Measurements from ENCODE around the gene FBF1.
A peak's percentile ranks its signal among the peaks of the same experiment; 100 is the strongest.

Gene FBF1

GRCh38 chr17:75917141-75917916 lies 23.5 kb downstream of the FBF1 start:
- no peak for DNase-seq (ENCODE audit: low read depth)

GRCh38 chr17:75915268-75915667 lies 25.6 kb downstream of the FBF1 start:
- no peak for DNase-seq (ENCODE audit: low read depth)

- DNase-seq (ENCODE audit: low read depth), result no peak
Measured at GRCh38 chr17:75914643-75915267, 26.1 kb downstream of the FBF1 start.

- no peak for DNase-seq (ENCODE audit: low read depth)
Measured at GRCh38 chr17:75913537-75914210, 27.2 kb downstream of the FBF1 start.

- no peak for DNase-seq (ENCODE audit: low read depth)
Measured at GRCh38 chr17:75910699-75911098, 30.1 kb downstream of the FBF1 start.

GRCh38 chr17:75909812-75910274 lies 31.0 kb downstream of the FBF1 start:
- peak; percentile 51 for DNase-seq (ENCODE audit: low read depth)

GRCh38 chr17:75909051-75909811 lies 31.6 kb downstream of the FBF1 start:
- DNase-seq (ENCODE audit: low read depth), result no peak

- no peak for DNase-seq (ENCODE audit: low read depth)
Measured at GRCh38 chr17:75908201-75908600, 32.6 kb downstream of the FBF1 start.

- no peak for DNase-seq (ENCODE audit: low read depth)
Measured at GRCh38 chr17:75906143-75906884, 34.5 kb downstream of the FBF1 start.

- DNase-seq (ENCODE audit: low read depth), result peak; percentile 93
Measured at GRCh38 chr17:75904749-75905521, 35.9 kb downstream of the FBF1 start, which contains the start of gene MRPL38. MRPL38 (minus strand) TSS chr17:75904884; CDS start chr17:75904875, 9 bp downstream.

- no peak for DNase-seq (ENCODE audit: low read depth)
Measured at GRCh38 chr17:75902406-75902805, 38.4 kb downstream of the FBF1 start.

- no peak for DNase-seq (ENCODE audit: low read depth)
Measured at GRCh38 chr17:75901727-75902126, 39.1 kb downstream of the FBF1 start.

GRCh38 chr17:75900691-75901533 lies 39.9 kb downstream of the FBF1 start:
- DNase-seq (ENCODE audit: low read depth), result no peak

GRCh38 chr17:75899767-75900468 lies 40.9 kb downstream of the FBF1 start:
- DNase-seq (ENCODE audit: low read depth), result no peak

GRCh38 chr17:75899353-75899752 lies 41.5 kb downstream of the FBF1 start:
- DNase-seq (ENCODE audit: low read depth), result no peak

- DNase-seq (ENCODE audit: low read depth), result no peak
Measured at GRCh38 chr17:75898791-75899190, 42.1 kb downstream of the FBF1 start.

GRCh38 chr17:75898065-75898464 lies 42.8 kb downstream of the FBF1 start:
- DNase-seq (ENCODE audit: low read depth), result no peak

- no peak for DNase-seq (ENCODE audit: low read depth)
Measured at GRCh38 chr17:75897160-75898019, 43.5 kb downstream of the FBF1 start.

Data from fibroblast of the conjunctiva (primary cell).